Stimulated activated naive B cell treated with anti-CD40 and anti-IgM and Interleukin-4, amounts not matched to agents 10 μg/mL and 1 μg/mL and 100 μg/mL, for 72 hours (primary cell): ENCODE measurements around the gene ATP6V0E1.
"Not testable (repeated sequence)": the region's sequence is repeated elsewhere in the genome, so short reads cannot be mapped to it uniquely, and the experiment has no call there.

Experiments
- ATAC-seq, 2 donors: fragments of 150-1000 bp; cut with Tn5 transposase; replicated peaks; 2 replicates each; pipeline ENCODE4 v1.10.0; 2021; ENCODE audit warnings: moderate library complexity in 1 of 2
- DNase-seq: peaks from one replicate; pipeline ENCODE4 v3.0.0; 2021
- H3K27ac Mint-ChIP-seq: one replicate; pipeline ENCODE4 v1.8.0; 2022; ENCODE audit warnings: mild to moderate bottlenecking, mixed read lengths
- H3K27me3 Mint-ChIP-seq, 2 donors: one replicate each; pipeline ENCODE4 v1.8.0; 2022; ENCODE audit warnings: mixed read lengths in 2 of 2
- H3K36me3 Mint-ChIP-seq, 2 donors: one replicate each; pipeline ENCODE4 v1.8.0; 2022; ENCODE audit warnings: mixed read lengths in 2 of 2, mild to moderate bottlenecking in 1 of 2
- H3K4me1 Mint-ChIP-seq, 2 donors: one replicate each; pipeline ENCODE4 v1.8.0; 2022; ENCODE audit warnings: mixed read lengths in 2 of 2, mild to moderate bottlenecking in 1 of 2
- H3K4me3 Mint-ChIP-seq, 2 donors: one replicate each; pipeline ENCODE4 v1.8.0; 2022; ENCODE audit warnings: mild to moderate bottlenecking in 2 of 2, mixed read lengths in 2 of 2, moderate library complexity in 1 of 2
- H3K9me3 Mint-ChIP-seq, 2 donors: one replicate each; pipeline ENCODE4 v1.8.0; 2022; ENCODE audit warnings: mixed read lengths in 2 of 2, mild to moderate bottlenecking in 1 of 2

Gene ATP6V0E1

DNA sequence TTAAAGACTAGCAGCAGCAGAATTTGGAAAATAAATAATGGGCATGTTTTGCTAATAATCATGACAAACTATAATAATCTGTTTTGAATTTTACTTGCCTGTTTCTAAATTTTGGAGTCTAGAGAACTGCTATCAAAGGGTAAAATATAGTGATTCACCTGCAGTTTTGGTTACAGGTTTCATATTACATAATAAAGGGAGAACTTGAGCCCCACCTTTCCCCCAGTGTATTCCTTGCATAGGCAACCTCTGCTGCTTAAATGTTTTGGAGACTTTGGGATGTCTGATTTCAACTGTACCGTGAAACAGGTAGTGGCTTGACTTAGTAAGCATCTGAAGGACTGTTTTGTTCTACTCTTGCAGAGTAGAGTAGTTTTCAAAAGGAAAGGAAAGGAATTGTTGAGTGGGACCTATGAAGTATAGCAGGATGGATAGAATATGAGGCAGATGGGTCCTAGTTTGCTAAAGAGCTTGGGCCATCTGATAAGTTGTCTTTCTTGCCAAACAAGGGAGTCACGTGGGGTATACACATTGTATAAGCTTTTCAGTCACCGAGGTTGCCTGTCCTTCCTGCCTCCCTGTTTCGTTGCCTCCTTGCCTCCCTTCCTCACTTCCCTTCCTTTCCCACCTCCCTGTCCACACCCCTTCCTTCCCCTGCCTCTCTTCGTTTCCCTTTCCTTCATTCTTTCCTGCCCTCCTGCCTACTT lies 91.7 kb downstream of the ATP6V0E1 start:
- Mint-ChIP-seq H3K4me3 (no peak overlapping the region), H3K27me3 (no peaks in the 10 kb centered on the region), H3K9me3 (peaks cover 0 to 2% of the 10 kb centered on the region in 2 donors), H3K27ac (no peak overlapping the region), H3K4me1 (peaks cover 17 to 34% of the 10 kb centered on the region in 2 donors), H3K36me3 (peaks cover 0 to 12% of the 10 kb centered on the region in 2 donors)
- no peak for DNase-seq
- ATAC-seq: no peak

DNA sequence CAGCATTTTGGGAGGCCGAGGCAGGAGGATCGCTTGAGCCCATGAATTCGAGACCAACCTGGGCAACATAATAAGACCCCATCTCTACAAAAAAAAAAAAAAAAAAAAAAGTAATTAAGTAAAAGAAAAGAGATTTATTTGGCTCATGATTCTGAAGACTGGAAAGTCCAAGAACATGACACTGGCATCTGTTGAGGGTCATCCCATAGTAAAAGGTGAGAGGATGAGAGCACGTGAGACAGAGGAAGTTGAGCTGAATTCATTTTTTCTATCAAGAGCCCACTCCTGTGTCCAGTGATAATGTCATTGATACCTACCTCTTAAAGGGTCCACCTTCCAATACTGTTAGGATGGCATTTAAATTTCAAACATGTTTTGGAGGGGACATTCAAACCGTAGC lies 92.4 kb downstream of the ATP6V0E1 start:
- peaks cover 0 to 2% of the 10 kb centered on the region in 2 donors for H3K9me3 Mint-ChIP-seq
- H3K36me3 Mint-ChIP-seq: peaks cover under 1 to 13% of the 10 kb centered on the region in 2 donors
- peaks cover 13 to 33% of the 10 kb centered on the region in 2 donors for H3K4me1 Mint-ChIP-seq
- ATAC-seq: no peak
- H3K27me3 Mint-ChIP-seq: no peaks in the 10 kb centered on the region
- H3K27ac Mint-ChIP-seq: no peak overlapping the region
- no peak overlapping the region for H3K4me3 Mint-ChIP-seq
- no peak for DNase-seq

- DNase-seq, H3K4me3 Mint-ChIP-seq: not testable (repeated sequence)
Measured at GRCh38 chr5:173076471-173076870, 92.9 kb downstream of the ATP6V0E1 start.

GRCh38 chr5:173078878-173079277 lies 95.3 kb downstream of the ATP6V0E1 start:
- ATAC-seq: no peak
- no peaks in the 10 kb centered on the region for H3K27me3 Mint-ChIP-seq
- peaks cover 0 to 2% of the 10 kb centered on the region in 2 donors for H3K9me3 Mint-ChIP-seq
- no peak for DNase-seq
- peaks cover 8 to 26% of the 10 kb centered on the region in 2 donors for H3K36me3 Mint-ChIP-seq
- peaks cover 8 to 31% of the 10 kb centered on the region in 2 donors for H3K4me1 Mint-ChIP-seq
- H3K27ac Mint-ChIP-seq: no peak overlapping the region
- H3K4me3 Mint-ChIP-seq: no peak overlapping the region

More at GRCh38 chr5:173076471-173076870, 92.9 kb downstream of the ATP6V0E1 start:
- H3K4me1 Mint-ChIP-seq: peaks cover 13 to 33% of the 10 kb centered on the region in 2 donors
- H3K27ac Mint-ChIP-seq, ATAC-seq, H3K9me3 Mint-ChIP-seq, H3K27me3 Mint-ChIP-seq: not testable (repeated sequence)
- H3K36me3 Mint-ChIP-seq: peaks cover 5 to 16% of the 10 kb centered on the region in 2 donors
